ENCODE measurements around the gene RFX2.

DNA sequence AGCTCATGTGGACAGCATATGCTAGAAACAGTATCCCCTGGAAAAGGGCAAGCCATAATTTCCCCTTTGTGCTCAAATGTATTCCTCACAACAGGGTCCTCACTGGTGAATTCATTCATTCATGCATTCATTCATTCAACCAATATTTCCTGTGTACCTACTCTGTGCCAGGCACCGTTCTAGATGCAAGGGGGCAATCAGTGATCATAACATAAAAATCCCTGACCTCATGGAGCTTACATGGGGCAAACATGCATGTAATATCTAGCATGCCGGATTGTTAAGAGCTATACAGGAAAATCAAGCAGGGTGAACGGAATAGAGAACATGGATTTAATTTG is 134.9 kb downstream of the RFX2 start:
- TF ChIP-seq, protein P1, sequence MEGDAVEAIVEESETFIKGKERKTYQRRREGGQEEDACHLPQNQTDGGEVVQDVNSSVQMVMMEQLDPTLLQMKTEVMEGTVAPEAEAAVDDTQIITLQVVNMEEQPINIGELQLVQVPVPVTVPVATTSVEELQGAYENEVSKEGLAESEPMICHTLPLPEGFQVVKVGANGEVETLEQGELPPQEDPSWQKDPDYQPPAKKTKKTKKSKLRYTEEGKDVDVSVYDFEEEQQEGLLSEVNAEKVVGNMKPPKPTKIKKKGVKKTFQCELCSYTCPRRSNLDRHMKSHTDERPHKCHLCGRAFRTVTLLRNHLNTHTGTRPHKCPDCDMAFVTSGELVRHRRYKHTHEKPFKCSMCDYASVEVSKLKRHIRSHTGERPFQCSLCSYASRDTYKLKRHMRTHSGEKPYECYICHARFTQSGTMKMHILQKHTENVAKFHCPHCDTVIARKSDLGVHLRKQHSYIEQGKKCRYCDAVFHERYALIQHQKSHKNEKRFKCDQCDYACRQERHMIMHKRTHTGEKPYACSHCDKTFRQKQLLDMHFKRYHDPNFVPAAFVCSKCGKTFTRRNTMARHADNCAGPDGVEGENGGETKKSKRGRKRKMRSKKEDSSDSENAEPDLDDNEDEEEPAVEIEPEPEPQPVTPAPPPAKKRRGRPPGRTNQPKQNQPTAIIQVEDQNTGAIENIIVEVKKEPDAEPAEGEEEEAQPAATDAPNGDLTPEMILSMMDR (IDR thresholded peaks at IDR 0.05; ENCODE audit: low read depth, low read length, missing input control) = no peak
- TF ChIP-seq, protein P2, sequence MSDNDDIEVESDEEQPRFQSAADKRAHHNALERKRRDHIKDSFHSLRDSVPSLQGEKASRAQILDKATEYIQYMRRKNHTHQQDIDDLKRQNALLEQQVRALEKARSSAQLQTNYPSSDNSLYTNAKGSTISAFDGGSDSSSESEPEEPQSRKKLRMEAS (IDR thresholded peaks at IDR 0.05) = no peak
- TF ChIP-seq RAD21 (IDR thresholded peaks at IDR 0.05) (no peak), JUND (IDR thresholded peaks at IDR 0.05) (no peak), SP1 (IDR thresholded peaks at IDR 0.05) (no peak), FOXA1 (IDR thresholded peaks at IDR 0.05) (no peak), GABPA (IDR thresholded peaks at IDR 0.05 in 1 of 2, conservative IDR thresholded peaks at IDR 0.05 in 1 of 2) (no peak), TAF1 (conservative IDR thresholded peaks at IDR 0.05) (no peak), EGR1 (IDR thresholded peaks at IDR 0.05; ENCODE audit: low read depth in 2 of 2) (no peak), YY1 (IDR thresholded peaks at IDR 0.05) (no peak), RXRA (IDR thresholded peaks at IDR 0.05) (no peak)
- TF ChIP-seq, protein P3, sequence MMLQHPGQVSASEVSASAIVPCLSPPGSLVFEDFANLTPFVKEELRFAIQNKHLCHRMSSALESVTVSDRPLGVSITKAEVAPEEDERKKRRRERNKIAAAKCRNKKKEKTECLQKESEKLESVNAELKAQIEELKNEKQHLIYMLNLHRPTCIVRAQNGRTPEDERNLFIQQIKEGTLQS (IDR thresholded peaks at IDR 0.05) = no peak
- TF ChIP-seq, protein P4, sequence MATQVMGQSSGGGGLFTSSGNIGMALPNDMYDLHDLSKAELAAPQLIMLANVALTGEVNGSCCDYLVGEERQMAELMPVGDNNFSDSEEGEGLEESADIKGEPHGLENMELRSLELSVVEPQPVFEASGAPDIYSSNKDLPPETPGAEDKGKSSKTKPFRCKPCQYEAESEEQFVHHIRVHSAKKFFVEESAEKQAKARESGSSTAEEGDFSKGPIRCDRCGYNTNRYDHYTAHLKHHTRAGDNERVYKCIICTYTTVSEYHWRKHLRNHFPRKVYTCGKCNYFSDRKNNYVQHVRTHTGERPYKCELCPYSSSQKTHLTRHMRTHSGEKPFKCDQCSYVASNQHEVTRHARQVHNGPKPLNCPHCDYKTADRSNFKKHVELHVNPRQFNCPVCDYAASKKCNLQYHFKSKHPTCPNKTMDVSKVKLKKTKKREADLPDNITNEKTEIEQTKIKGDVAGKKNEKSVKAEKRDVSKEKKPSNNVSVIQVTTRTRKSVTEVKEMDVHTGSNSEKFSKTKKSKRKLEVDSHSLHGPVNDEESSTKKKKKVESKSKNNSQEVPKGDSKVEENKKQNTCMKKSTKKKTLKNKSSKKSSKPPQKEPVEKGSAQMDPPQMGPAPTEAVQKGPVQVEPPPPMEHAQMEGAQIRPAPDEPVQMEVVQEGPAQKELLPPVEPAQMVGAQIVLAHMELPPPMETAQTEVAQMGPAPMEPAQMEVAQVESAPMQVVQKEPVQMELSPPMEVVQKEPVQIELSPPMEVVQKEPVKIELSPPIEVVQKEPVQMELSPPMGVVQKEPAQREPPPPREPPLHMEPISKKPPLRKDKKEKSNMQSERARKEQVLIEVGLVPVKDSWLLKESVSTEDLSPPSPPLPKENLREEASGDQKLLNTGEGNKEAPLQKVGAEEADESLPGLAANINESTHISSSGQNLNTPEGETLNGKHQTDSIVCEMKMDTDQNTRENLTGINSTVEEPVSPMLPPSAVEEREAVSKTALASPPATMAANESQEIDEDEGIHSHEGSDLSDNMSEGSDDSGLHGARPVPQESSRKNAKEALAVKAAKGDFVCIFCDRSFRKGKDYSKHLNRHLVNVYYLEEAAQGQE (IDR thresholded peaks at IDR 0.05) = no peak
- TF ChIP-seq, protein P5, sequence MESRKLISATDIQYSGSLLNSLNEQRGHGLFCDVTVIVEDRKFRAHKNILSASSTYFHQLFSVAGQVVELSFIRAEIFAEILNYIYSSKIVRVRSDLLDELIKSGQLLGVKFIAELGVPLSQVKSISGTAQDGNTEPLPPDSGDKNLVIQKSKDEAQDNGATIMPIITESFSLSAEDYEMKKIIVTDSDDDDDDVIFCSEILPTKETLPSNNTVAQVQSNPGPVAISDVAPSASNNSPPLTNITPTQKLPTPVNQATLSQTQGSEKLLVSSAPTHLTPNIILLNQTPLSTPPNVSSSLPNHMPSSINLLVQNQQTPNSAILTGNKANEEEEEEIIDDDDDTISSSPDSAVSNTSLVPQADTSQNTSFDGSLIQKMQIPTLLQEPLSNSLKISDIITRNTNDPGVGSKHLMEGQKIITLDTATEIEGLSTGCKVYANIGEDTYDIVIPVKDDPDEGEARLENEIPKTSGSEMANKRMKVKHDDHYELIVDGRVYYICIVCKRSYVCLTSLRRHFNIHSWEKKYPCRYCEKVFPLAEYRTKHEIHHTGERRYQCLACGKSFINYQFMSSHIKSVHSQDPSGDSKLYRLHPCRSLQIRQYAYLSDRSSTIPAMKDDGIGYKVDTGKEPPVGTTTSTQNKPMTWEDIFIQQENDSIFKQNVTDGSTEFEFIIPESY (IDR thresholded peaks at IDR 0.05) = no peak
